Type B pancreatic cell (in vitro differentiated cells): Measurements from ENCODE around the gene MIB2. TPM values are rescaled to one million over a fixed set of nuclear protein-coding genes. Genes with fewer than 3 reads are reported as not detected.

Experiments used
- DNase-seq: peaks from one replicate; pipeline ENCODE4 v3.0.0; 2021; ENCODE audit warnings: mixed read lengths; ENCODE audit not compliant: unreplicated experiment; ENCODE audit errors: extremely low spot score
- H3K27ac Mint-ChIP-seq: 2 replicates; pipeline ENCODE4 v1.8.0; 2021; ENCODE audit warnings: mild to moderate bottlenecking, mixed read lengths
- H3K27me3 Mint-ChIP-seq: 2 replicates; pipeline ENCODE4 v1.8.0; 2021; ENCODE audit warnings: mixed read lengths
- H3K36me3 Mint-ChIP-seq: 2 replicates; pipeline ENCODE4 v1.8.0; 2021; ENCODE audit warnings: mixed read lengths
- H3K4me1 Mint-ChIP-seq: one replicate; pipeline ENCODE4 v1.8.0; 2021; ENCODE audit warnings: mixed read lengths; ENCODE audit not compliant: unreplicated experiment
- H3K4me3 Mint-ChIP-seq: 2 replicates; pipeline ENCODE4 v1.8.0; 2021; ENCODE audit warnings: mild to moderate bottlenecking, mixed read lengths
- H3K9me3 Mint-ChIP-seq: 2 replicates; pipeline ENCODE4 v1.8.0; 2021; ENCODE audit warnings: mixed read lengths
- total RNA-seq: library from RNA; stranded (reverse); gene quantifications from 2 replicates; pipeline ENCODE4 v1.2.1, GENCODE V29; 2021; ENCODE audit warnings: low replicate concordance
- TF ChIP-seq, protein P1 (sequence below): fragments of 200-600 bp; sonication (generic); conservative IDR thresholded peaks from 2 replicates; pipeline ENCODE4 v1.5.0; 2021; ENCODE audit warnings: antibody characterized with exemption, mild to moderate bottlenecking

MIB2 gene
- total RNA-seq, 1 donor from 2014 or later = 114 TPM

DNA sequence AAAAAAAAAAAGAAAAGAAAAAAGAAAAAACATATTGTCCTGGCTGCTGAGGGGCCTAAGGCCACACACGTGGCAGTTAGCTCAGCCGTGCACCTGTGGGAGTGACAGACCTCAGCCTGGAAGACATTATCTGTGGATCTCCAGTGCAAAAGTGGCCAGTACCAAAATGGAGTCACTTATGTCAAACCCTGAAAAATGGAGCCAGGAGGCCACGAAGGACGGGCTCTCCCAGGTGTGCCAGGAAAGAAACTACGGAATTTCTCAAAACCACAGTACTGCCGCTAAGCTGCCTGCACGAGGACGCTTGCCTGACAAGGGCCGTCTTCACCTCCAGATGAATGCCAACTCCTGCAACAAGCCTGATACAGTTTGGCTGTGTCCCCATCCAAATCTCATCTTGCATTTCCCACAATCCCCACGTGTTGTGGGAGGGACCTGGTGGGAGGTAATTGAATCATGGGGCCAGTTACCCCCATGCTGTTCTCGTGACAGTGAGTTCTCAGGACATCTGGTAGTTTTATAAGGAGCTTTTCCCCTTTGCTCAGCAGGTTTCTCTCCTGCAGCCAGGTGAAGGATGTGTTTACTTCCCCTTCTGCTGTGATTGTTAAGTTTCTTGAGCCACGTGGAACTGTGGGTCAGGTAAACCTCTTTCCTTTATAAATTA lies 5.3 kb upstream of the MIB2 start:
- TF ChIP-seq, protein P1, sequence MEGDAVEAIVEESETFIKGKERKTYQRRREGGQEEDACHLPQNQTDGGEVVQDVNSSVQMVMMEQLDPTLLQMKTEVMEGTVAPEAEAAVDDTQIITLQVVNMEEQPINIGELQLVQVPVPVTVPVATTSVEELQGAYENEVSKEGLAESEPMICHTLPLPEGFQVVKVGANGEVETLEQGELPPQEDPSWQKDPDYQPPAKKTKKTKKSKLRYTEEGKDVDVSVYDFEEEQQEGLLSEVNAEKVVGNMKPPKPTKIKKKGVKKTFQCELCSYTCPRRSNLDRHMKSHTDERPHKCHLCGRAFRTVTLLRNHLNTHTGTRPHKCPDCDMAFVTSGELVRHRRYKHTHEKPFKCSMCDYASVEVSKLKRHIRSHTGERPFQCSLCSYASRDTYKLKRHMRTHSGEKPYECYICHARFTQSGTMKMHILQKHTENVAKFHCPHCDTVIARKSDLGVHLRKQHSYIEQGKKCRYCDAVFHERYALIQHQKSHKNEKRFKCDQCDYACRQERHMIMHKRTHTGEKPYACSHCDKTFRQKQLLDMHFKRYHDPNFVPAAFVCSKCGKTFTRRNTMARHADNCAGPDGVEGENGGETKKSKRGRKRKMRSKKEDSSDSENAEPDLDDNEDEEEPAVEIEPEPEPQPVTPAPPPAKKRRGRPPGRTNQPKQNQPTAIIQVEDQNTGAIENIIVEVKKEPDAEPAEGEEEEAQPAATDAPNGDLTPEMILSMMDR = no peak
- Mint-ChIP-seq H3K4me3 (no peak overlapping the region), H3K9me3 (no peaks in the 10 kb centered on the region), H3K4me1 (peaks cover 23% of the 10 kb centered on the region), H3K36me3 (no peaks in the 10 kb centered on the region), H3K27me3 (no peaks in the 10 kb centered on the region), H3K27ac (no peak overlapping the region)
- no peak for DNase-seq

GRCh38 chr1:1610796-1611195 lies 4.5 kb upstream of the MIB2 start:
- no peaks in the 10 kb centered on the region for H3K27me3 Mint-ChIP-seq
- TF ChIP-seq, protein P1 = no peak
- DNase-seq = no peak
- H3K36me3 Mint-ChIP-seq = no peaks in the 10 kb centered on the region
- H3K9me3 Mint-ChIP-seq = no peaks in the 10 kb centered on the region
- peak overlapping the region; percentile 46 for H3K27ac Mint-ChIP-seq
- no peak overlapping the region for H3K4me3 Mint-ChIP-seq
- peaks cover 23% of the 10 kb centered on the region for H3K4me1 Mint-ChIP-seq

DNA sequence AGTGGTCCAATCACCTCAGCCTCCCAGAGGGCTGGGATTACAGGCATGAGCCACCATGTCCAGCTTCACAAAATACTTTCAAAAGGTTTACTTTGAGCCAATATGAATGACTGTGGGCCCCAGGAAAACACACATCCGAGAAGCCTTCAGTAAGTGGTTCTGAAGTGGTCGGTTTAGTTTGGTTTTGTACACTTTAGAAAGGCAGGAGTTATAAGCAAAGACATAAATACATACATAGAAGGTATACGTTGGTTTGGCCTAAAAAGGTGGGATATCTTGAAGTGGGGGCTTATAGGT lies 3.2 kb upstream of the MIB2 start:
- TF ChIP-seq, protein P1 = no peak
- H3K4me1 Mint-ChIP-seq = peaks cover 23% of the 10 kb centered on the region
- H3K27ac Mint-ChIP-seq = peak overlapping the region; percentile 16
- peak overlapping the region; percentile 56 for H3K4me3 Mint-ChIP-seq
- no peaks in the 10 kb centered on the region for H3K27me3 Mint-ChIP-seq
- H3K9me3 Mint-ChIP-seq = no peaks in the 10 kb centered on the region
- DNase-seq = no peak
- H3K36me3 Mint-ChIP-seq = no peaks in the 10 kb centered on the region

GRCh38 chr1:1613509-1614082 lies 1.7 kb upstream of the MIB2 start:
- peak overlapping the region; percentile 99 for H3K27ac Mint-ChIP-seq
- H3K9me3 Mint-ChIP-seq = no peaks in the 10 kb centered on the region
- H3K27me3 Mint-ChIP-seq = no peaks in the 10 kb centered on the region
- TF ChIP-seq, protein P1 = no peak
- H3K36me3 Mint-ChIP-seq = no peaks in the 10 kb centered on the region
- H3K4me3 Mint-ChIP-seq = peak overlapping the region; percentile 98
- DNase-seq = no peak
- peaks cover 23% of the 10 kb centered on the region for H3K4me1 Mint-ChIP-seq

DNA sequence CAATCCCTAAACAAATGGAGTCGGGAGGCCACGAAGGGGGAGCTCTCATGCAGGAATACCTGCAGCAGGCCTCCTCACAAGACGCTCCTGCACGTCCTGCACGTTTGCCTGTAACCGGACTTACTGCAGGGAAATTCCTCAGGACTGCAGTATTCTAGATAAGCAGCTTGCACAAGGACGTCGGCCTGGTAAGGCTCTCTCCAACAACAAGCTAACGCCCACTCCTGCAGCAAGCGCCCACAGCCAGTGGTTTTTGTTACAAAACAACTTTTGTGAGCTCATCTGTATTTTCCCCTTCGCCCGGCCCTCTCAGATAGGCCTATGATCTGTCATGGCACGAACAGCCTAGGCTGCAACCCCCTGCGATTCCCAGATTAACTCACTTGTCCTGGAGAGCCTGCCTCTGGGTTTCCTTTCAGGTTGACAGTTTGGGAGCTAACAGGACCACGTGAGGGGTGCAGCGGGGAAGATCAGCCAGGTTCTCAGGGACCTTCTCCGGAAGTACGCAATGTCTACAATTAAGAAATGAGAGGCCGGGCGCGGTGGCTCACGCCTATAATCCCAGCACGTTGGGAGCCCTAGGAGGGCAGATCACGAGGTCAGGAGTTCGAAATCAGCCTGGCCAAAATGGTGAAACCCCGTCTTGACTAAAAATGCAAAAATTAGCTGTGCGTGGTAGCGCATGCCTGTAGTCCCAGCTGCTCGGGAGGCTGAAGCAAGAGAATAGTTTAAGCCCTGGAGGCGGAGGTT lies 921 bp upstream of the MIB2 start:
- no peak for DNase-seq
- H3K9me3 Mint-ChIP-seq = no peaks in the 10 kb centered on the region

More for the DNA sequence above, 921 bp upstream of the MIB2 start:
- TF ChIP-seq, protein P1 = no peak
- H3K4me3 Mint-ChIP-seq = peak overlapping the region; percentile 98
- H3K27ac Mint-ChIP-seq = peak overlapping the region; percentile 99
- no peaks in the 10 kb centered on the region for H3K27me3 Mint-ChIP-seq
- peaks cover 23% of the 10 kb centered on the region for H3K4me1 Mint-ChIP-seq
- no peaks in the 10 kb centered on the region for H3K36me3 Mint-ChIP-seq
